Stimulated activated CD8-positive, alpha-beta memory T cell treated with anti-CD3 and anti-CD28 coated beads, Interleukin-2, amount 100 ng/mL, for 1 hour (primary cell): ENCODE measurements around the gene ANKHD1.
"Not testable (repeated sequence)": the region's sequence is repeated elsewhere in the genome, so short reads cannot be mapped to it uniquely, and the experiment has no call there.

Source experiments
- DNase-seq, 2 donors: peaks; one replicate each; pipeline ENCODE4 v3.0.0-alpha.2; 2020; ENCODE audit warnings: low read depth in 2 of 2

The ANKHD1 gene

GRCh38 chr5:140564196-140565023 lies 162.8 kb downstream of the ANKHD1 start, which contains the start of the genes APBB3 and SLC35A4:
Gene APBB3 (minus strand): TSS chr5:140564598. CDS start chr5:140564245, 353 bp downstream.
Gene SLC35A4 (plus strand): TSS chr5:140564828. CDS start chr5:140567170, 2,342 bp downstream.
- DNase-seq = peak; percentile 93 to 95

GRCh38 chr5:140565024-140565779 lies 163.6 kb downstream of the ANKHD1 start:
- DNase-seq = no peak

DNA sequence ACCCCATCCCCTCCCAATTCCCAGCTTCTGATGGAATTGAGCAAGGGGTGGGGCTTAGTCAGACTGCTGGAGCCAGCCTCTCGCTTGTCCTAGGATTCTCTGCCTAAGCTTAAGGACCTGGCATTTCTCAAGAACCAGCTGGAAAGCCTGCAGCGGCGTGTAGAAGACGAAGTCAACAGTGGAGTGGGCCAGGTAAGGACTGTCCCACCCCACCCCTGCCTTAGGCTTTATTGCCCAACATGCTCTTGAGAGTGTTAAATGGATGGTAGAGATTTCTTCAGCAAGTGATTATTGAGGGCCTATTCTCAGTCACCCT lies 164.1 kb downstream of the ANKHD1 start:
- DNase-seq = no peak

GRCh38 chr5:140566665-140567064 lies 165.0 kb downstream of the ANKHD1 start:
- no peak for DNase-seq

DNA sequence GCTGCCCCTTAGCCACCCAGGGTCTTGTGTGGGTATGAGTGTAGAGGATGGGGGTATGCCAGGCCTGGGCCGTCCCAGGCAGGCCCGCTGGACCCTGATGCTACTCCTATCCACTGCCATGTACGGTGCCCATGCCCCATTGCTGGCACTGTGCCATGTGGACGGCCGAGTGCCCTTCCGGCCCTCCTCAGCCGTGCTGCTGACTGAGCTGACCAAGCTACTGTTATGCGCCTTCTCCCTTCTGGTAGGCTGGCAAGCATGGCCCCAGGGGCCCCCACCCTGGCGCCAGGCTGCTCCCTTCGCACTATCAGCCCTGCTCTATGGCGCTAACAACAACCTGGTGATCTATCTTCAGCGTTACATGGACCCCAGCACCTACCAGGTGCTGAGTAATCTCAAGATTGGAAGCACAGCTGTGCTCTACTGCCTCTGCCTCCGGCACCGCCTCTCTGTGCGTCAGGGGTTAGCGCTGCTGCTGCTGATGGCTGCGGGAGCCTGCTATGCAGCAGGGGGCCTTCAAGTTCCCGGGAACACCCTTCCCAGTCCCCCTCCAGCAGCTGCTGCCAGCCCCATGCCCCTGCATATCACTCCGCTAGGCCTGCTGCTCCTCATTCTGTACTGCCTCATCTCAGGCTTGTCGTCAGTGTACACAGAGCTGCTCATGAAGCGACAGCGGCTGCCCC lies 165.6 kb downstream of the ANKHD1 start:
- DNase-seq = no peak

- DNase-seq = no peak
These were observed 166.2 kb downstream of the ANKHD1 start for GRCh38 chr5:140567871-140568270.

DNA sequence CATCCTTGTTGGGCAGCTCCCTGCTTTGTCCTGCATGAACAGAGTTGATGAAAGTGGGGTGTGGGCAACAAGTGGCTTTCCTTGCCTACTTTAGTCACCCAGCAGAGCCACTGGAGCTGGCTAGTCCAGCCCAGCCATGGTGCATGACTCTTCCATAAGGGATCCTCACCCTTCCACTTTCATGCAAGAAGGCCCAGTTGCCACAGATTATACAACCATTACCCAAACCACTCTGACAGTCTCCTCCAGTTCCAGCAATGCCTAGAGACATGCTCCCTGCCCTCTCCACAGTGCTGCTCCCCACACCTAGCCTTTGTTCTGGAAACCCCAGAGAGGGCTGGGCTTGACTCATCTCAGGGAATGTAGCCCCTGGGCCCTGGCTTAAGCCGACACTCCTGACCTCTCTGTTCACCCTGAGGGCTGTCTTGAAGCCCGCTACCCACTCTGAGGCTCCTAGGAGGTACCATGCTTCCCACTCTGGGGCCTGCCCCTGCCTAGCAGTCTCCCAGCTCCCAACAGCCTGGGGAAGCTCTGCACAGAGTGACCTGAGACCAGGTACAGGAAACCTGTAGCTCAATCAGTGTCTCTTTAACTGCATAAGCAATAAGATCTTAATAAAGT lies 166.9 kb downstream of the ANKHD1 start:
- DNase-seq = no peak

- no peak for DNase-seq
These were observed 167.6 kb downstream of the ANKHD1 start for GRCh38 chr5:140569197-140569596.

DNA sequence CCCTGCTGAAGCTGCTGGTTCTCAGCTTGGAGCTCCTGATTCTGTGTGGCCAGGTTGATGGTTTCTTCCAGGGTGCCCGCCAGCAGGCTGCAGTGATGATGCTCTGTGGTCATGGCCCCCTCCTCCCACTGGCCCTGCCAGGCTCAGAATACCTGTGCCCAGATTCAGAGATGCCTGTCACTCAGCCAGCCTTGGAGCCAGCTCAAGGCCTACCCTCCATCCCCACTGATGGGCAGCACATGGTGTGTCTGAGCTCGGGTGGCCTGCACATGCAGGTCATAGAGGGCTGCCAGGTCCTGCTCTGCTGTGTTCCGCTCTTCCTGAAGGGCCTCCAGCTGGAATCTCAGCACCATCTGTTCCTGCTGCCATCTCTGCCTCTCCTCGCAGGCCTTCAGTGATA lies 168.4 kb downstream of the ANKHD1 start:
- DNase-seq = no peak

- DNase-seq = no peak
These were observed 168.9 kb downstream of the ANKHD1 start for GRCh38 chr5:140570488-140570887.

DNA sequence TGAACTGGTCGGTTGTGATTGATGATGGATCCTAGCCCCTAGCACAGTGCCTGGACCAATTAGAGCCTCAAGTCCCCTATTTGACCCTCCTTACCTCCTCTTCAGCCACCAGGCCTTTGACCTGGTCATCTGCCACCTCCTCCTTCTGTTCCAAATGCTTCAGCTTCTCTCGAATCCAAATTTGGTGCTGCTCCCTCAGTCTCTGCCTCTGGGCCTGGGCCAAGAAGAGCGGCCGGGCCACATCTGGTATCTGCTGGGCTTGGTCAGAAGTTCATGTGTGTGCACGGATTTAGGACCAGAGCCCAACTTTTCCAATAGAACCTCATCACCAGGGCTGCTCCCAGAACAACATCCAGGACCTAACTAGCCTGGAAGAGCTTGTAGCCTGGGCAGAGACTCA lies 169.5 kb downstream of the ANKHD1 start:
- DNase-seq = no peak

DNA sequence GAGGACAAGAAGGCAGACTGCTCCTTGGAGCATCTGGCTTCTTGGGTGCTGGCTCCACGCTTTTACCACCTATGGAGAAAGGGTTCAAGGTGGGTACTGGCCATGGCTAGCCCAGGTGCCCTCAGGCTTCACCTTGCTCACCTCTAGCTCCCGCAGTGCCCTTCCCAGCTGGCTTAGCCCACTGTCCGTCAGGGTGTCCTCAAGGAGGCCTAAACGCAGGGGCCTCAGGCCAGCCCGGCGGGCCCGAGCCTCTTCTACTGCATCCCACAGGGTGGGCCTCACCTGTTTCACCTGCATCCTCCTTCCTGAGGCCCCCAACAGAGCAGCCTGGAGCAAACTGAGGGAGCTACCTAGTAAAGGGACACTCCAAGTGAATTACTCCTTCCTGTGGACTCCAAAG lies 172.1 kb downstream of the ANKHD1 start:
- DNase-seq = no peak

- DNase-seq = no peak
These were observed 172.5 kb downstream of the ANKHD1 start for GRCh38 chr5:140574165-140574564.

GRCh38 chr5:140575309-140575708 lies 173.7 kb downstream of the ANKHD1 start:
- DNase-seq = no peak

DNA sequence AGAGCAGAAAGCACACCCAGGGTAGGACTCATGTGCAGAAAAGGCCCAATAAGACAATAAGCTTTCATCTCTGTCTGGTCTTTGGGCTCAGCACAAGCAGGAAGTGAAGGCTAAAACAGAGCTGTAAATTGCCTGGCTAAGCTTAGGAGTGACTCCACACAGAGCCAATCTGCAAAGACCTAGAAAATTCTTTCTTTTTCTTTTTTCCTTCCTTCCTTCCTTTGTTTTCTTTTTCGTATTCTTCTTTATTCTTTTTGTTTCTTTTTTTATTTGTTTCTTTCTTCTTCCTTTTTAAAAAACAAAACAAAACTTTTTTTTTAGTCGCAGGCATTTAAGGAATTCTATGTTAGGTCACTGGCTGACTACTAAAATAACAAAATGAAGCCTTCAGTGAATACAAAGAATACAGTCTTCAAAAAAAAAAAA lies 175.2 kb downstream of the ANKHD1 start:
- no peak for DNase-seq

DNA sequence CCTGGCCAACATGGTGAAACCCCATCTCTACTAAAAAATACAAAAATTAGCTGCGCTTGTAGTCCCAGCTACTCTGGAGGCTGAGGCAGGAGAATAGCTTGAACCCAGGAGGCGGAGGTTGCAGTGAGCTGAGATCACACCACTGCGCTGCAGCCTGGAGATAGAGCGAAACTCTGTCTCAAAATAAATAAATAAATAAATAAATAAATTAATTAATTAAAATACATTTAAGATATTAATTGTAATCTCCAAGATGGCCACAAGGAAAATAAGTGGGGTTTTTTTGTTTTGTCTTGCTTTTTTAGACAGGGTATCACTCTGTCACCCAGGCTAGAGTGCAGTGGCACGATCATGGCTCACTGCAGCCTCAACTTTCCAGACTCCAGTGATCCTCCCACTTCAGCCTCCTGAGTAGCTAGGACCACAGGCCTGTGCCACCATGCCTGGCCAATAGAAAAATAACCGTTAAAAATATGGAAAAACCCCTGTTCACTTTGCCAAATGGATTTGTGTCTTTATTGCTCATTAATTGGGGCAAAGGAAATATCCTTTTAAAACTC lies 177.6 kb downstream of the ANKHD1 start:
- not testable (repeated sequence) for DNase-seq

GRCh38 chr5:140587495-140587894 lies 185.9 kb downstream of the ANKHD1 start:
- no peak for DNase-seq

- no peak for DNase-seq
These were observed 186.9 kb downstream of the ANKHD1 start for GRCh38 chr5:140588311-140589070.
